ENCODE measurements around the gene PP2D1.

DNA sequence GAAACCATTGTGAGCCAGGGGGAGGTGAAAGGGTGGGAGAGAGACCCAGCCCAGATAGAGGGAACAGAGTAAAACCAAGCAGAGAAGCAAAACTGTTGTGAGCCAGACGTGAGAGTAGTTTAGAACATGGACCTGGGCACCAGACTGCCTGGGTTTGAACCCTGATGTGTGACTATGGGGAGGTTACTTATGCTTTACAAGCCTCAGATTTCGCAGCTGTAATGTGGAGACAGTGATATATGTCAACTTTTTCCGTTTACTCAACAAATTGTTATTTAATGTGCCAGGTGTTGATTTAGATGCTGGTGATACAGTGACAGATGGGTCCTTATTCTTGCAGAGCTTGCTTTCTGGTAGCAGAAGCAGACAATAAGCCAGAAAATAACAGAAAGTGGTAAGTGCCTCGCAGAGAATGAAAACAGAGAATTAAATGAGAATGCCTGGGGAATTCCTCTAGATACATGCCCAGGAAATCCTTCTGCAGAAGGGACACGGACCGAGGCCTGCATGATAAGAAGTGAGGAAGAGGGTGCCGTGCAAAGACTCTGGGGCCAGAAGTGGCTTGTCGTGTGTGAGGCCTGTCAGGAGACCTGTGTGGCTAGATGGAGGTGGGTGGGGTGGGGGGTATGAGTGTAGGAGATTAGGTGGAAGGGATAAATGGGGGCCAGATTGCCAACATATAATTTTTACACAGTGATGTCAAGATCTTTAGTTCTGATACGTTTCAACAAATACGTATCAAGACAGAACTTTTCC is 43.1 kb upstream of the PP2D1 start:
- TF ChIP-seq POLR2A (IDR thresholded peaks at IDR 0.05) (no peak), POLR2AphosphoS5 (IDR thresholded peaks at IDR 0.05) (no peak)
